GM23338 (cell line): ENCODE data around the gene ADGRD1.

Experiments
- EZH2phosphoT487 ChIP-seq: fragments of 200-600 bp; sonication (generic); IDR thresholded peaks from one replicate; pipeline ENCODE4 v1.8.1; 2018; ENCODE audit warnings: antibody characterized with exemption; ENCODE audit not compliant: unreplicated experiment
- REST ChIP-seq: IDR thresholded peaks from one replicate; pipeline ENCODE4 v1.6.1; 2018; ENCODE audit warnings: antibody characterized with exemption; ENCODE audit not compliant: unreplicated experiment

- TF ChIP-seq REST (no peak), EZH2phosphoT487 (no peak)
Observed at GRCh38 chr12:131018019-131018620, 64.4 kb downstream of the ADGRD1 start.
